Epithelial cell of esophagus (primary cell): ENCODE results near the gene ZNF593OS.

Source experiments
- DNase-seq: peaks from one replicate; pipeline ENCODE4 v3.0.0; 2010; ENCODE audit warnings: low read depth
- H3K4me3 ChIP-seq: 2 replicates; pipeline ENCODE4 v1.5.1; 2011; ENCODE audit warnings: mild to moderate bottlenecking, low read length, control low read depth
- TF ChIP-seq, protein P1 (sequence below): IDR thresholded peaks from 2 replicates; pipeline ENCODE4 v1.5.1; 2011; ENCODE audit warnings: low read depth, mild to moderate bottlenecking, low read length, control low read depth, inconsistent platforms; ENCODE audit not compliant: insufficient read depth; ENCODE audit errors: missing control alignments

Gene ZNF593OS

DNA sequence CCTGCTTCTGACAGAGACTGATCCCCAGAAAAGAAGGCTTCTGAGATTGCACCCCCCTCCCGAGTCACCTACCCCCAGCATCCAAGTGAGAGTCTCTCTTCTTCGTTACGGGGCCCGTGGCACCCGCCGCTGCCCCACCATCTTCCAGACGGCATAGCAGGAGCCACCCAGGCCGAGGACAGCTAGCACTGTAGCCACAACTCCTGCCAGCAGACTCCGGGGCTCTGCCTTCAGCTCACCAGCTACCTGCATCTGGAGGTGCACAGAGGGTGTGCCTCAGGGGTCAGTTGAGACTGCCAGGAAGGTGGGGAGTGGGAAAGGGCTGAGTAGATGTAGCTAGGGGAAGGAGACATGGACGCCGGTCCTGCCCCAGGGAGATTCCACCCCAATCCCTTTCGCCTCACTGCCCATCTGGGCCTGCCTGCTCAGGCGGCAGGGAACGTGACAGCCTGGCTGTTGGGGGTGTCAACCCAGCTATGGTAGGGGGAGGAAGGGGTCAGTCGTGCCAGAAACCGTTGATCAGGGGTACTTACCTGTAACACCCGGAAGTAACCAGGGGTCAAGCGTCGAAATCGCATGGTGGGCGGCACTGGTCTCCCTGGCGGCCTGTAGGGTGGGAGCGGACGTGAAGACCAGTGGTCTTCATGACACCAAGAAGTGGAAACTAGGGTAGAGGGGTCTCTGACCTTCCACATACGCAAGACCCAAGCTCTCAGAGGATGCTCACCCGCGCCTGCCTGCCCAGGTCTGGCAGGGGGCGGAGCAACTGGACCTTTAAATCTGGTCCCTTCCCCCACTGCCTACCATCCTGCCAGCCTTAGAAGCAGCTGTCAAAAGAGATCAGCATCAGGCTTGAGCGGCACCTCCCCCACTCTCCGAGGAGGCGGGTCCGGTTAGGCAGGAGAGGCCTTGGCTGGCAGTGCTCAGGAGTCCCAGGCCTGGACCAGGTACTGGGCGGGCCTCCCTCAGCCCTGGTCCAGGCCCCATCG lies at the start of gene ZNF593OS:
TSS of gene ZNF593OS (minus strand) at position 749 of the 989 bp plus-strand sequence. CDS start at position 578, 171 bp downstream.
- no peak for DNase-seq
- H3K4me3 ChIP-seq, result peak within 1 kb of the TSS; percentile 82
- TF ChIP-seq, protein P1, sequence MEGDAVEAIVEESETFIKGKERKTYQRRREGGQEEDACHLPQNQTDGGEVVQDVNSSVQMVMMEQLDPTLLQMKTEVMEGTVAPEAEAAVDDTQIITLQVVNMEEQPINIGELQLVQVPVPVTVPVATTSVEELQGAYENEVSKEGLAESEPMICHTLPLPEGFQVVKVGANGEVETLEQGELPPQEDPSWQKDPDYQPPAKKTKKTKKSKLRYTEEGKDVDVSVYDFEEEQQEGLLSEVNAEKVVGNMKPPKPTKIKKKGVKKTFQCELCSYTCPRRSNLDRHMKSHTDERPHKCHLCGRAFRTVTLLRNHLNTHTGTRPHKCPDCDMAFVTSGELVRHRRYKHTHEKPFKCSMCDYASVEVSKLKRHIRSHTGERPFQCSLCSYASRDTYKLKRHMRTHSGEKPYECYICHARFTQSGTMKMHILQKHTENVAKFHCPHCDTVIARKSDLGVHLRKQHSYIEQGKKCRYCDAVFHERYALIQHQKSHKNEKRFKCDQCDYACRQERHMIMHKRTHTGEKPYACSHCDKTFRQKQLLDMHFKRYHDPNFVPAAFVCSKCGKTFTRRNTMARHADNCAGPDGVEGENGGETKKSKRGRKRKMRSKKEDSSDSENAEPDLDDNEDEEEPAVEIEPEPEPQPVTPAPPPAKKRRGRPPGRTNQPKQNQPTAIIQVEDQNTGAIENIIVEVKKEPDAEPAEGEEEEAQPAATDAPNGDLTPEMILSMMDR, result no peak

DNA sequence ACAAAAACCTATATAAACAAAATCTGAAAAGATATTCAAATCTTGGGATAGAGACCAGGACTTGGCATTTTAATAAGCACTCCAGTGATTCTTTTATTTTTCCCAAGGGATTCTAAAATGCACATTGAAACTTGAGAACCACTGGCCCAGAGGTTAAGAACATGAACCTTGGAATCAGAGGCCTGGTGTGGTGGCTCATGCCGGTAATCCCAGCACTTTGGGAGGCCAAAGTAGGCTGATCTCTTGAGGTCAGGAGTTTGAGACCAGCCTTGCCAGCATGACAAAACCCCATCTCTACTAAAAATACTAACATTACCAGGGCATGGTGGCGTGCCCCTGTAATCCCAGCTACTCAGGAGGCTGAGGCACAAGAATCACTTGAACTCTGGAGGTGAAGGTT lies 49.5 kb upstream of the ZNF593OS start:
- TF ChIP-seq, protein P1, result no peak
- no peak for DNase-seq
- H3K4me3 ChIP-seq, result no peak overlapping the region

DNA sequence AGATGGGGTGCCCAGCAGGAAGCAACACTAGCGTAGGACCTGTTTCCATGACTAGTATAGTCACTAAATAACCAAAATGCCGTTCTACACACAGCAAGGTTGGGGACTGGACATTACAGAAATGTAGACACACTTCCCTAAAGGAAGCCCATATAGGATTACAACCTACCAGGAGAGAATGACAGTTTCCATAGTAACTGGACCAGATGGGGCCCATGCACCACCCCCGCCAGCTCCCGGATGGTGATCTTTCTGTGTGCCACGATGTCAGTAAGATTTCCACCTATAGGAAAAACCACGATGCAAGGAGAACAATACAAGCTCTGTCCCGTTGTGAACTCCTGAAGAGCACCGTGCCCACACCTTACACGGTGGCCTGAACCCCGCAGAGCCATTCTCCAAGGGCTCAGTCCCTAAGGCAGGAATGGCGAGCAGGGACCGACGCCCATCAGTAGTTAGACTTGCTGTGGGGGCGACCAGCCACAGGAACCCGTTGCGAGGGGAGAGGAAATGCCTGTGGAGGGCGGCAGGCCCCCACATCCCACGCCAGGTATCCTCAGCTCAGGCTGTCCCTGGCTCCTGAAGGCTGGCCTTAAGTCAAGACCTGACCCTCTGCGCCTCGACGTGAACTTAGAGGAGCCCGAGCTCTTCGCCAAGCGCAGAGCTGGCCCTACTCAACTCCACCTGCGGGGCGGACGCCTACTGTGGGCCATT lies 48.7 kb upstream of the ZNF593OS start:
- no peak overlapping the region for H3K4me3 ChIP-seq
- DNase-seq, result no peak
- TF ChIP-seq, protein P1, result no peak

DNA sequence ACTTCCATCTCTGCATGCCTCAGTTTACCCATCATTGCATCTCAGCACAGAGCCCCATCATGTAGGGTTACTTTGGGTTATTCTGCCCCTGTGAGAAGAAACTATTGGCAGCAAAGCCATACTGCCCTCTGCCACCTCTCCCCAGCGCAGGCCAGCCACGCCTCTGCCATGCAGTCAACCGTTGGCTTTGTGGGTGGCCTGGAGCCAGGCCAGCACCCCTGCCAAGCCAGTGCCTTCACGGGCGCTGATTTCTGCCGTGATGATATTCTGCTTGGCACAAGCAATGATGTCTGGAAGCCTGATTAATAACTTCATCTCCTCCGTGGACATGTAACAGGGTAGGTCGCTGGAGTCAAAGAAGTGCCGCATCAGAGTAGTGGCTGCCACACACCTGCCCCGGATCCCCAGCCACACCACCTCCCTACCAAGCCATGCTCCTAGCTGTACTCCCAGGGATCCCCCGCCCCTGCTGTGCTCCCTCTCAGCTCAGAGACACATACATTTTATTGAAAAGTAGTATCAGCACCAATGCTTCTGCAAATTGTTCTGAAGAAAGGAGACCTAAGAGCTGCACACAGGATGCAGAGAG lies 47.4 kb upstream of the ZNF593OS start:
- DNase-seq, result no peak
- TF ChIP-seq, protein P1, result no peak
- no peak overlapping the region for H3K4me3 ChIP-seq

DNA sequence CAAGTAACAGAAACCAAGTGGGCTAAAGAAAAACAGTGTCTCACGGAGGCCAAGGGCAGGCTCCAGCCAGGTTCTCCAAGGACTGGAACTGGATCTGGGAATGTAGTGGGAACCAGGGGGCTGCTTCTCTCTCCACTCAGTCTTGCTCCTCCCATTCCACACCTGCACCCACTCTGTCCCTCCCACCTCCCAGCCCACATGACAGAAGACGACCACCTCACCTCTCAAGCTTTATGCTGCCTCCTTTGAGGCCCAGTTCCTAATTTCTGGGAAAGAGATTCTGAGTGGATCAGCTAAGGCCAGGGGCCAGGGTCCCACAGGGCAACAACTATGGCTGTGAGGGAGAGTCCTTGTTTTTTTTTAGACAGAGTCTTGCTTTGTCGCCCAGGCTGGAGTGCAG lies 43.6 kb upstream of the ZNF593OS start:
- DNase-seq, result no peak
- H3K4me3 ChIP-seq, result no peak overlapping the region
- TF ChIP-seq, protein P1, result no peak

DNA sequence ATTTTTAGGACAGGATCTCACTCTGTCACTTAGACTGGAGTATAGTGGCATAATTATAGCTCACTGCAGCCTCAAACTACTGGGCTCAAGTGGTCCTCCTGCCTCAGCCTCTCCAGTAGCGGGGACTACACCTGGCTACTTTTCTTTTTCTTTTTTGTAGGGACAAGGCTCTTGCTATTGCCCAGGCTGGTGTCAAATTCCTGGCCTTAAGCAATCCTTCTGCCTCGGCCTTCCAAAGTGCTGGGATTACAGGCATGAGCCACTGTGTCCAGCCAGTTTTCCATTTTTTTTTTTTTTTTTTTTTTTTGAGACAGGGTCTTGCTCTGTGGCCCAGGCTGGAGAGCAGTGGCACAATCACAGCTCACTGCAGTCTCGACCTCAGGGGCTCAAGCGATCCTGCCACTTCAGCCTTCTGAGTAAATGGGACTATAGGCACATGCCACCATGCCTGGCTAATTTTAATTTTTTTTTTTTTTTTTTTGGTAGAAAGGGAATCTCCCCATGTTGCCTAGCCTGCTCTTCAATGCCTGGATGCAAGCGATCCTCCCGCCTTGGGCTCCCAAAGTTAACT lies 41.8 kb upstream of the ZNF593OS start:
- TF ChIP-seq, protein P1, result no peak
- H3K4me3 ChIP-seq, result no peak overlapping the region

More for the DNA sequence above, 41.8 kb upstream of the ZNF593OS start:
- no peak for DNase-seq
